Measurements from ENCODE around the gene CSF2RB. TPM values are rescaled to one million over a fixed set of nuclear protein-coding genes. Genes with fewer than 3 reads are reported as not detected.

The CSF2RB gene
- total RNA-seq, 1 donor, result 11.2 TPM

DNA sequence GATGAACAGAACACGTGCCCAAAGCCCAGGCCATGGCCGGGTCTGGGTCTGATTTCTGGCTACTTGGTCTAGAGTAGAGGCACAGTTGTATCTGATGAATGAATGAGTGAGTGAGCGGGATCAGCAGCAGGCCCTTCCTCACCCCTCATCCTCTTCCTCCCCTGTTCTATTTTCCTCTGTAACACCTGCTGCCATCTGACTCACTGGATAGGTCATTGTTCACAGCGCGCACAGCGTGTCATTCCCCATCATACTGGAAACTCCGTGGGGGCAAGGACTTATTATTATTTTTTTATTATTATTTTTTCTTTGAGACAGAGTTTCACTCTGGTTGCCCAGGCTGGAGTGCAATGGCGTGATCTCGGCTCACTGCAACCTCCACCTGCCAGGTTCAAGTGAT lies 38.7 kb upstream of the CSF2RB start:
- H3K4me3 ChIP-seq (ENCODE audit: low read depth, low read length), result no peak overlapping the region
- no peak for TF ChIP-seq CTCF (IDR thresholded peaks at IDR 0.05; ENCODE audit: insufficient read depth, low read depth, low read length)
- DNase-seq (ENCODE audit: low read depth), result no peak

DNA sequence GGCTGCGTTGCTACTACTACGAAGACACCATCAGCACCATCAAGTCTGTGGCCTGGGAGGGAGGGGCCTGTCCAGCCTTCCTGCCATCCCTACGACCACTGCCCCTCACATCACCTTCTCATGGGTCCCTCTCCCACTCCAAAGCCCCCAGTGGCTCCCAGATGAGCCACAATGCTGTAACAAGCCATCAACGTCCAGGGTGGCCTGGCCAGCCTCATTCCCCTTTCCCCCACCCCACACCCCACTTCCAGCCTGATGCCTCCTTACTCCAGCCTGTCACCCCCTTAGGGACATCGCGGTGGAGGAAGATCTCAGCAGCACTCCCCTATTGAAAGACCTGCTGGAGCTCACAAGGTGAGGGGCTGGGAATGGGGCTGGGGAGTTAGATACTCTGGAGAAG lies 37.7 kb upstream of the CSF2RB start:
- no peak for DNase-seq (ENCODE audit: low read depth)
- no peak for TF ChIP-seq CTCF (IDR thresholded peaks at IDR 0.05; ENCODE audit: insufficient read depth, low read depth, low read length)
- H3K4me3 ChIP-seq (ENCODE audit: low read depth, low read length), result no peak overlapping the region

GRCh38 chr22:36879775-36880174 lies 33.7 kb upstream of the CSF2RB start:
- H3K4me3 ChIP-seq (ENCODE audit: low read depth, low read length), result no peak overlapping the region
- DNase-seq (ENCODE audit: low read depth), result no peak
- TF ChIP-seq CTCF (IDR thresholded peaks at IDR 0.05; ENCODE audit: insufficient read depth, low read depth, low read length), result no peak

DNA sequence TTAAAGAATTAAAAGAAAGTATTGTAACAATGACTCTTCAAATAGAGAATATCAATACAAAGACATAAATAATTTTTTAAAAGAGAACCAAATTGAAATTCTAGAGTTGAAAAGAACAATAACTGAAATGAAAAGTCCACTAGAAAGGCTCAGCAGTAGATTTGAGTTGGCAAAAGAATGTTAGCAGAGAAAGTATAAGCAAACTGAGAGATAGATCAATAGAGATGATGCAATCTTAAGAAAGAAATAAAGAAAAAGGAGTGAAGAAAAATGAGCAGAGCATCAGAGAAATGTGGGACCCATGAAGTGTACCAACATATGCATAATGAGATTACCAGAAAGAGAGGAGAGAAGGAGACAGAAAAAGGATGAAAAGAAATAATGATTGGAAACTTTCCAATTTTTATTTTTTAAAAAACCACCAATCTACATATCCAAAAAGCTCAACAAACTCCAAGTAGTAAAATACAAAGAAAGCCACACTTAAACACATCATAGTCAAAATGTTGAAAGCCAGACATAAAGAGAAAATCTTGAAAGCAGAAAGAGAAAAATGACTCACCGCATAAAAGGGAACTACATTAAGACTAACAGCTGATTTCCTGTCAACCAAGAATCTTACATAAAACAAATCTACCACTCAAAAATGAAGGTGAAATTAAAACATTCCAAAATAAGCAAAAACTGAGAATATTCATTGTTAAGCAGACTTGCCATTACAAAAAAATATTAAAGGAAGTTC lies 31.8 kb upstream of the CSF2RB start:
- TF ChIP-seq CTCF (IDR thresholded peaks at IDR 0.05; ENCODE audit: insufficient read depth, low read depth, low read length), result no peak
- H3K4me3 ChIP-seq (ENCODE audit: low read depth, low read length), result no peak overlapping the region
- no peak for DNase-seq (ENCODE audit: low read depth)

GRCh38 chr22:36884349-36885158 lies 28.9 kb upstream of the CSF2RB start:
- peak; percentile 71 for DNase-seq (ENCODE audit: low read depth)
- H3K4me3 ChIP-seq (ENCODE audit: low read depth, low read length), result no peak overlapping the region
- TF ChIP-seq CTCF (IDR thresholded peaks at IDR 0.05; ENCODE audit: insufficient read depth, low read depth, low read length), result no peak

DNA sequence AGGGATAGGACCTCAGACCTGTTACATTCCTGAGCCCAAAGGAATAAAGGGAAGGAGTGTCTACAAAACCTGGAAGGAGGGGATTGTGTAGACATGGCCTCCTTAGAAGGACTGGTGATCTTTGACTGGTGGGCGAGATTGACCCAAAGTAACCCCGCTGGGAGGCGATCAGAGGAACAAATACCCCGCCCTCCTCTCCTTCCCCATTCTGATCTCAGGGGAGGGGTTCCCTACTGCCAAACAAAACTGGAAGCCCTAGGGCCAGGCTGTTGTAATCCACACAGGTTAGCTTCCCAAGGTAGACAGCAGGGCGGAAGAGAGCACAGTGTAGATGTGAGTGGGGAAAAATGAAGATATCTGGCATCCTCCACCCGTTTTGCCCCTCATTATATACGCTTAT lies 28.0 kb upstream of the CSF2RB start:
- no peak overlapping the region for H3K4me3 ChIP-seq (ENCODE audit: low read depth, low read length)
- no peak for DNase-seq (ENCODE audit: low read depth)
- no peak for TF ChIP-seq CTCF (IDR thresholded peaks at IDR 0.05; ENCODE audit: insufficient read depth, low read depth, low read length)

All from fibroblast of villous mesenchyme (primary cell).